Islet of Langerhans (tissue), 1 donor: Measurements from ENCODE around the gene NRXN3.

Experiments
- FAIRE-seq: peaks from one replicate; lab custom pipeline; 2011; peaks lifted over from hg19 to GRCh38; lab: Jason Lieb, UNC

Gene NRXN3

DNA sequence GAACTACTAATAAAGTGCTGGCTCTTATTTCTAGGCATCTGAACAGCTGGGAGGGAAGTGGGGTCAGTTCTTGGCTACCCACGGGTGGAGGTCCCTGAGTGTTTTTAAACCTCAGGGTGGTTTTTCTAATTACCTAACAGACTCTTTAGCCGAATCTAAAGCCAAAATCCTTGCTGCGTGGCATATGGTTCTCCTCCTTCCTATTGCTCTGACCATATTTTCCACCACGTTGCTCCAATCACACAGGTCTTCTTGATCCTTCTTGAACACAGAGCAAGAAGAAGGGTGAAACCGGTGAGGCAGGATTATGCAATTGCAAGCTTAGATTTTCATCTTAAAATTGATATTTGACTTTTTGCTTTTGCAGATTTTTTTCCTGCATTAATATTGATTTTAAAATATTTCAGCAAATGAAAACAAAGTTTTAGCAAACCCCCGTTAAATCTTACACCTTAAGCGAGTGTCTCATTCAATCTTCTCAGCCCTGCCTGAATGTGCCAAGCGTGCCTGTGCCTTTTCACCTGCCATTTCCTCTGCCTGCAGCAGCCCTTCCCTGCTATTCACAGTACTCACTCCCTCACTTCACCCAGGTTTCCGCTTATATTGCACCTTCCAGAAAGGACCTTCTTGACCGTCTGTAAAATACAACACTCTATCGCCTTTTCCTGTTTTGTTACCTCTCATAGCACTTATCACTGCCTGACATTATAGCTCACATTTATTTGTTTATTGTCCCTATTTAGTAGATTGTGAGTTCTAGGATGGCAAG lies 1535.1 kb downstream of the NRXN3 start:
- FAIRE-seq, result no peak

DNA sequence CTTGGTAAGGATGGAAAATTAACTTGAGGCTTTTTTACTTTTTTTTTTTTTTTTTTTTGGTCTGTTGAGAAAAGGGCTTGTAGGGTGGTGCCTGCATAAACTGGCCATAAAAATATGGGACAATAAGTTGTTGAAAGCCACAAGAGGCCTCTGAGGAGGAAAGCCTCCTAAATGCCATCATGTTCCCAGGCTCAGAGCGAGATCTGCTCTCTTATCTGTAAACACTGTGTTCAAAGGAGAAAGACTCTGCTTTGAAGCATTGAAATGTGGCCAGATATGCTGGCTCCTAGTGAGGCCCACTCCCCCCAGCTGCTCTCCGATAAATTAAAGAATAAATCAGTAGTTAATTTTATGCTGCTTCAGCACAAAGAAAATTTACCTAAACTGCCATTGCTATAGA lies 1536.2 kb downstream of the NRXN3 start:
- FAIRE-seq, result no peak

DNA sequence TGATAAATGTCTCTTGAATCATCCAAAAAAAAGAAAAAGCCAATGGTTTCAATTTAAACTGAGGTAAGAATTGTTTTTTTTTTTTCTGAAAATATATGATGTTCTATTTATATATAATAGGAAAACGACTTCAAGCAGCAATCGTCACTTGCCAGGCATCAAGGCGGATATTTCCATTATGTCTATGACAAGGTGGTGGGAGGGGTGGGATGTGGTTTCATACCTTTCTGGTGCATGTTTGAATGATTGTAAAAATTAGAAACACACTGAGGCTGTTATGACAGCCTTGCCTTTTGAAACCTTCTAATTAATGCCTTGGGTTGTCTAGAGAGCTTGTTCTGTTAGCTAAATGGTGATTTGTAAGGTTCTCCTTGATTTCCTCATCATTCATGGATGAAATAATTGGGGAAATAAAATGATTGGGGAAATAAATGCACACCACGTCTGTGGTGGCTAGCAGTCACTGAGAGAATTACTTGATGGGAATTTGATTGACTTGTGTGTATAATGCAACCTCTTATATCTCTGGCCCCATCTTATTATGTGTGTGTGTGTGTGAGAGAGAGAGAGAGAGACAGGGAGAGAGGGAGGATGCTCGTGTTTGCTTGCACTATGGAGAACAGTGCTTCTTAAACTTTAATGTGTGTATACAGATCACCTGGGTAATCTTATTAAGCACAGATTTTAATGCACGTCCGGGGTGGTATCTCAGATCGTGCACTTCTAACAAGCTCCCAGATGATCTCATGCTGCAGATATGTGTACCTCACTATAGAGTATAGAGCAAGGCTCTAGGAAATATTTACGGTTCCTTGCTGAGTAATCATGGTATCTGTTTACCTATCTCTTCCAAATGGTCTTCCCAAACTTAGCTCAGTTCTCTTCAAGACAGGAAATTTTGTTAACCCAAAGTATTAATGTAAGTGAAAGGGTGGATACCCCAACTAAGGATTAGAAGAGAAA lies 1538.5 kb downstream of the NRXN3 start:
- FAIRE-seq, result no peak

DNA sequence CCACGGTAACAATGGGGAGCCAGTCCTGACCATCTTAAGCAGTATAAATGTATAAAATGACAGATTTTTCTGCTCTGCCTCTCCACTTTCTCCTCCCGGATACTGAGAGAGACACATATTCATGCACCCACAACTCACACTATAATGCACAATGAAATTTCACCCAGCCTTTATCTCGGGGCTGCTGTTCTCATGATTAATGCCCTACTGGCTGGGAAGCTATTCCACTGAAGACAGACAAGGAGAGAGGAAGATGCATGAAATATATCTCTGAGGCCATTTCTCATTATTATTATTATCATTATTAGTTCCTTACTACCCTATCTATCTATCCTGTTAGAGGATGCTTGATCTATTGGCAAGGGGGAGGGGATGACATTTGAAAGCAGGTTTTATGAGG lies 1539.4 kb downstream of the NRXN3 start:
- no peak for FAIRE-seq

DNA sequence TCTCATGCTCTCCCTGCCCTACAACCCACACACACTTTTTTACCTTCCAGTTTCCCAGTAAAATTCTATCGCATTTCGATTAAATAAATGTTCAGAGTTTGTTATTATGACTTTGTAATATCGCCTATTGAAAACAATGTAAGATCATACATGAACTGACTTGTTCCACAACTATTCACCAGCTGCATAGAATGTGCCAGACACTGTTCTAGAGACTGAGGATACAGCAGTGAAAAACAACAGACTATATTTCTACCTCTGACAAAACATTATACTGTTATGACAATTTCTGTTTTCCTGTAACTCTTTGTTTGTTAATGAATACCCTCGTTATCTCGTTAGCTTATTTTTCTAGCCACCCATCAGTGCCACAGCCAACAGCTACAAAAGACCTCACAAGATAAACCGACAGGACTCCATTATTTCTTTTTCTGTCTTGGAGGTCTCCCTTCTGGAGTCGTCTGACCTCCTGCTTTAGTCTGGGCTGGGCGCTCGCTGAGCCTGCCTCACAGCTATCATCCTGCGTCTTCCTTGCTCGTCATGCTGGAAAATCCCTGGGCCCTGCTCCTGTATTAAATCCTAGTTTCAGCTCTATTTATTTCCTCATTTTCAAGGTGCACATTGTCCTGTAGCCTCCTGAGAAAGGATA lies 1542.3 kb downstream of the NRXN3 start:
- FAIRE-seq, result no peak

DNA sequence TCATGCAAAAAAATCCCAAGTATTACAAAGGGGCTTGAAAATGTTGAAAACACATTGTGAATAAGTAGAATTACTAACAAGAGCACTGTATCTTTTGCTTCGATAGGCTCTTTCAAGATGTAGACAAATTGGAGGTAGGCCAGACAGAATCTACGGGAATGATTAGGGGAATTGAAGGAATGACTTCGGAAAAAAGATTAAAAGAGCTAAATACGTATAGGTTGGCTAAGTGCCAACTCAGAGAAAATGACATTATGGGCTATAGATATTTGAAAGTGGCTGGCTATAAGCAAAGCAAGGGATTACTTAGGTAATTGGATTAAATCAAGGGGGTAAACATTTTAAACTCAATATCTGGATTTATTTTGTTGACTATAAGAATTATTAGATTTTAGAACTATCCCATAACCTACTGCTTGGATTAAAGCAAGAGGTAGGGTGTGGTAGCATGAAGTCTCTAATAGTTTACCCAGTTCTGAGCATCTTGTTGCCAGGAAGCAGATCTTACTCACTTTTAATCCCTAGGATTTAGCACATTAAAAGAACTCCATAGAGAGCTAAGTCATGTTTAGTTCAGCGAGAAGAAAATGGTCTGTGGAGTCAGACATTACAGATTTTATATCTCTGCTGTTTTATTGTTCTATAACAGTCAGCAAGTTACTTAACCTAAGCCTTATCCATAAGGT lies 1551.4 kb downstream of the NRXN3 start:
- no peak for FAIRE-seq

DNA sequence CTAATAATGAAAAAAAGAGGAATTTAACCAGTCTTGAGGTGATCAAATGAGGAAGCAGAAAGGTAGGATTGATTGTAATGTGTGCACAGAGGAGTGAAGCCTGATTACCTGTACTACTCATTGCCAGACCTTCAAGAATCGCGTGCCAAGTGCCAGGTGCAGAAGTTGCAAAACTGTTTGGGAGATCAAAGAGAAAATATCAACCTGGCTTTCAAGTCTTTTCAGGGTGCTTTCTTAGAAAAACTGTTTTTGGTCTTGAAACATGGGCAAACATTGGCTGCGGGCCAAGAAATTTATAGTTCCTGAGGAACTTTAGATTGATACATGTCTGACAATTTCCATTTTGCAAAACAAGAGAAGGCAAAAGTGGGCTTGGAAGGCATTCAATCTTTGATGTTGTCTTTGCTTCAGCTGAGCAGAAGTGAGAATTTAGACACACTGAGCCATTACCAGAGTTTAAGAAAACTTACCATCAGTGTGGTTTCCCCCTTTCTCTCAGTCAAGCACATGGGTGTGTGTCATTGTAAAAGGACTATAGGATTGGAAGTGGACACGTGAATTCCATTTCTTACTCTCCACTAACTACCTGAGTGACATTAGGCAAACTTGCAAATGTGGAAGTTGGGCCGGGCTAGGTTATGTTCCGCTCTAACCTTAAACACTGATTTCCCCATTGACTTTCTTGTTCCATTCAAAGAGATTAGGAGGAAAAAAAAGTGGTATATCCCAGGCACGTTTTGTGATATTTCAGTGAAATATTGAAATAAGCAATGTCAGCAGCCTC lies 1555.0 kb downstream of the NRXN3 start:
- no peak for FAIRE-seq

DNA sequence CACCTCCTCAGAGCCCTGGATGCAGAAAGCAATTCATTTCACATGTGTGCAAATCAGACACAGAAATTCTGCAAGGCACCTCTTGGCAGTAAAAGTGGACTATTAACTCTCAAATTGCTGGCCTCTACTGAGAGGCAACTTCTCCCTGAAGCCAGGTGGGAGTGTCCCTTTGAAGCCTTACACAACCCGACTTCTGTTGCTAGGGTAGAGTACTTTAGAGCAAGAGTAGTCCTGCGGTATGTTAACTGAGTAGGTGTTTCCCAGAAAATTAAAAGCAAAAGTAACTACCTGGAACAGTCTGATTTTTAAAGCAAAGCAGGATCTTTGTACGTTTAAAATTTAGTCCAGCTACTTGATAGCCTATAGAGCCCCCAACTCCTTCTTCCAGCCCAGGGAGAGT lies 1557.7 kb downstream of the NRXN3 start:
- no peak for FAIRE-seq

DNA sequence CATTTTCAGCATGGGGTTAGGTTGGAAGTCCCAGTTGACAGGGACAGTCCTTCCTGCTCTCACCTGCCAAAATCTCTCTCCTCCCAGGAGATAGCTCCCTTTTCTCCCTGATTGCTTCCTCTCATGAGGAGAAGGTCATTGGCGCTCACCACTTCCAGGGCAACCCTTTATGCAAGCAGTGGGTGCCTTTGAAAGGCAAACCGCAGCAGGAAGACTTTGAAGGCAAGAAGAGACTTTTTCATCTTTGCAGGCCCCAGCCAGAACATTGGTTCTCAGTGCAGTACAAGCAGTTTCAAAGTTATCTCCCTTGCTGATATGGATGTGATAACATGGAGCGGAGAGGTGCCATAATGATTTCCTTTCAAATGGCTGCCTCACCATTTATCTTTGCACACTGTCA lies 1558.2 kb downstream of the NRXN3 start:
- FAIRE-seq, result no peak

DNA sequence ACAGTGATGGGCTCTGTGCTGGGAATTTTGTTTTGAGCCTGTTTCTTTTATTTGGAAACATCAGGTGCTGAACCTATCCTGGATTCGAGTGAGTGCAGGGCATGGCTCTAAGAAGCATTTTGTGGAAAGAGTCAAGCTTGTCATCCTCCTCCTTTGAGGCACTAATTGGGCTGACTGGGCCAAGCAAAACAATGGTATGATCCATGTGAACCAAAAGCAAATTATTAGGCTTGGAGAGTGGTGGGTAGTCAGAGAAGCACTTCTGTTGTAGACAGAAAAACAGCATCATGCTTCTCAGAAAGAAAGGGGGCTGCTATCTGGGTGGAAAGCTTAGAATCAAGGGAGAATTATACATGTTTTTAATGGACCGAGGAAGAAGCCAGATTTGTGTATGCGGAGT lies 1559.6 kb downstream of the NRXN3 start:
- FAIRE-seq, result no peak

DNA sequence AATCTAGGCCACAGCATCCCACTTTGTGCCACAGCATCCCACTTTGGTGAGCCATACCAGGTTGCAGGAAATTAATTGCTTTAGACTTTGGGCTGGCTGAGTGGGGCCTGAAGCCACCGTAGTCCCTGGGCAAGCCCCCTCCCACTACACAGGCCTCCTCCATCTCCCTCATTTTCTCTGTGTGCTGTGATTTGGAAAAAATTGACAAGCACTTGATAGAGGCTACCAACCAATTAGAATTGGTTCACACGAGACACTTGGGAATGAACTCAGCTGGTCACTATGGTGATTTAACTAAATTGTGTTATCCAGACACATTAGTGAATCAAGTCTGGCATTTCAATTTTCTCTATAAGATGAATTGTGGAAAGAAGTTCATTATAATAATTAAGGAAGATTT lies 1560.0 kb downstream of the NRXN3 start:
- no peak for FAIRE-seq

DNA sequence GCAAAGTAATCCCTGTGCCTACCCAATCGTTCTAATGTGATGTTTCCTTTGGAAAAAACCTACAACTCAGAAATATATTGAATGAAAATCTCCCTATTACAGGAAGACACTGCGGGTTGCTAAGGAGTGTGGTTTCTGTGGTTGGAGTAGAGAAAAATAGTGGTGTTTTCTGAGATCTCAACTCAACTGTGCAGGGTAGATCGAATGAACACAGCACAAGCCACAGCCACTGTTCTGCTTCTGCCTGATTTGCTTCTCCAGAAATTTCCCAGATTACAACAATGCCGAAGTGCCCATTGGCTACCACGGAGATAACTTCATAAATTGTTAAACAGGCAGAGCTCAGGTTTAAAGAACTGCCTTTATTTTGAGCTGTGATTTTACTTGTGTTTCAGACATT lies 1560.8 kb downstream of the NRXN3 start:
- FAIRE-seq, result no peak

DNA sequence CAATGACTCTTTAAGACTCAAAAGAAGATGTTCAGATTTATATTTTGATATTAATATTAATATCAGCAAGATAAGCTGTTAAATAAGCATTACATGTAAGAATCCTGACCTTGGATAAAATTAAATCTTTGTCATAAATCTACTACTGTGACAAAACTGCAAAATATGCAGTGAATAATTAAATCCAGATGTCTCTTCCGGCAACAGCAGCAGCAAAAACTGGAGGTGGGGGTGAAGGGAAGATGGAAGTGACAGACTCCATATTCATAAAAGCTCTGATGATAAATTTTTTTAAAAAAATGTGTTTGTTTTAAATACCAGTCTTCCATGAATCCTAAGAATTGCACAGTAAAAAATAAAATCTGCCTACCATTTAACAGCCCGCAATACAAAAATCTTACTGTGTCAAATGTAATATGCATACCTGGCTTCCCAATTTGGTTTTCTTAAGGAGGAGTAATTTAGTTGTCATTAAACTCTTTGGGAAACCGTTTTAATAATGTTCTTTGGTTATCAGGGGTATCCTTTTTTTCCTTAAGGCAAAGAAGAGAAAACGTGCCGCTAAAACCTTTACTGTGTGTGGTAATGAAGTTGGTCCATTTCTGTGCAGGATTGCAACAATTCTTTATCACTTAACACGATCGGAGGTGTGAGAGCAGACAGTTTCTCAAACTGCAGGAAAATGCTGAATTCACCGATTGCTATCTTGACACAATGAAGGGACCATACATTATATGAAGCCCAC lies 1562.9 kb downstream of the NRXN3 start:
- no peak for FAIRE-seq

DNA sequence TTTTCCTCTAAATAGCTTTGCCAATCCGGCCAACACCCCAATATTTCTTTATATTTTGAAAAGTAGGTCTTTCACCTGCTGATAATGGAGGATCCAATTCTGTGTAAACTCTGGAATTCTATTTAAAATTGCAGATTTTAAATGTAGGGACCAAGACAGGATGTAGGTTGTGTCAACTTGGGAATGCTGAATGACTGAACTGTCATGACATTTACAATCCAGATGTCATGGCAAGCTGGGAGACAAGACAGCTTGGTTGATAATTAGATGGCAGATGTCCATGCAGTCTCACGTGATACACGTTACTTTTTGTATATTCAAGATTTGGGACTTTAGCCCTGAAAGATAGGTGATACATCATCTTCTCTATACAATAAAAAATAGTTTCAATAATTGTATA lies 1564.0 kb downstream of the NRXN3 start:
- no peak for FAIRE-seq

DNA sequence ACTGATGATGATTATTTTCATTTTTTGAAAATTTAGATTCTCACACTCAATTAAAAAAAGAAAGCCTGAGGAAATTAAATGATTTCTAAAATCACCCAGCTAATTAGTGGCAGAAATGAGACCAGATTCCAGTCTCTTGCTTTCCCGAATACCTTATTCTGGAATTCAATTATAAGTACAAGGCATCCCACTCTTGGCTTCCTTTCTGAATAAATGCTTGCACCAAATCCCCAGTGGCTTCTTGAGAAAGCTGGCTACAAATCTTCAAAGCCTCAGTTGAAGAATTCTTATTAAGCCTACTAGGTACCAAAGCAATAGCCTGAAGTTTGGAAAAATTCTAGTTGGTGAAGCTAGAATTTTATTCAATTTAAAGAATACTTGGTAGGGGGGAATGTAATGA lies 1564.5 kb downstream of the NRXN3 start:
- FAIRE-seq, result no peak

DNA sequence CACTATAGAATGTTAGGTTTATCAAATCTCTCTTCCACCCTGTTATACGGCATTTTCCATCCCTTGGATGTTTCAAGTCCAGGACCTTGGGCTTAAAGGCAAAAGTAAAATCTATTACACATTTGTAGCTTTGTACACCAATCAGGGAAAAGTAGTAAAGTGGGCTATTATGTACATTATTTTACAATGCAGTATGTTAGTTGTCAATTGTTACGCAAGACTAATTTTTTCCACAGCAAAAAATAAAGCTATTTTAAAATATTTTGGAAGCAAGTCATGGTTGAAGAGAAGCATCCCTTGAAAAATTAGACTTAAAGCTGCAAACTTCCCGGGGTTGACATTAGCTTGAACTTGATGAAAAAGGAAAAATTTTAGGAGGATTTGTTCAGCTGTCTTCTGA lies 1564.9 kb downstream of the NRXN3 start:
- FAIRE-seq, result no peak

DNA sequence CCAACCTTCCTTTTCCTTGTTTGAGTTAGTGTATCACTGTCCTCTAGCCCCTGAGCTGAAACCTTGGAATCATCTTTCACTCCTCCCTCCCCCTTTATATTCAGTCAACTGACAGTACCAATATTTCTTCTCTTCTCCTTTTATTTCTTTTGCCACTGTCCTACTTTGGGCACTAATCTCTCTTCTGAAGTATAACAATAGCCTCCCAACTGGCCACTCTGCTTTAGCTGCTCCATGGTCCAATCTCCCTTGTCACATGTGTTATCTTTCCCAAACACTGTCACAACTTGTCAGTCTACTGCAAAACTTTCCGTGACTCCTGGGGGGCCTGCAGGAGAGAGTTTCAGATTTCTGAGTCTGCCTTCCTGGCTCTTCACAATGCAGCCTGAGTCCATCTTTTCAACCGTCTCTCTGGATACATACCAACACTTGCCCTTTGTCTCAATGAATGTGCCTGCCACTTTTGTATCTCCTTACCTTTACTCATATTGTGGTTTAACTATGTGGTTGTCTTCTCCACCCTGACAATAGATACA lies 1570.0 kb downstream of the NRXN3 start:
- no peak for FAIRE-seq

DNA sequence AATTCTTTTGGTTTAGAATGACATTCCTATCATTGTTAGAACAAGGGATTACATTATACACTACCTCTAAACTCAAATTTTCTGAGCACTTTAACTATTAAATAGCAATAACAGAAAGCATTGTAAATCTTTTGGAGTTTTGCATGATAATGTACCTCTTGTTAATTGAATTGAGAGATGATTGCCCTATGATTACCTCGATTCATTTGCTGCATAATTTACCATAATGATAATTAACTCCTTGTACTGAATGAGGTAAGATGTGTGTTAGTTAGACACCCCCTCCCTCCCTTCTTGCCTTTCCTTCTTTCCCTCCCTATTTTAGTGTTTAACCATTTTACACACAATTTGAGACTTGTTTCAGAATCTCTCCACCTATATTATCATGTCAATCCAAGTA lies 1572.0 kb downstream of the NRXN3 start:
- FAIRE-seq, result no peak

DNA sequence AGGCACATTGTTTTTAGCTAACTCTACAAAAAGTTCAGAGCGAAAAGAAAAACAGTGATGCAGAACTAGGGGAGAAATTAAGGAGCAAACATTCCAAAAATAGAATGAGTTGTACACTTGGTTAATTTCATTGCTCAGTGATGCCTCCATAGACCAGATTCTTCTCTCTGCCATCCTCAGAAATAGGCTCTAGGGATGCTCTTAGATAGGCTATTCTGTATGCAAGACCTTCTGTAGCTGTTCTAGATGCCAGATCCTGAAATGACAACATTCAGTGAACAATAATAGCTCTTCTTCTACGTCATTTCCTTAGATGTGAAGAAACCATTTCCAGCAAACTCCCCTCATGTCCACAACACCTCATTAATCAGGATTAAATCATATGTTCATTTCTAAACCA lies 1574.9 kb downstream of the NRXN3 start:
- FAIRE-seq, result no peak

DNA sequence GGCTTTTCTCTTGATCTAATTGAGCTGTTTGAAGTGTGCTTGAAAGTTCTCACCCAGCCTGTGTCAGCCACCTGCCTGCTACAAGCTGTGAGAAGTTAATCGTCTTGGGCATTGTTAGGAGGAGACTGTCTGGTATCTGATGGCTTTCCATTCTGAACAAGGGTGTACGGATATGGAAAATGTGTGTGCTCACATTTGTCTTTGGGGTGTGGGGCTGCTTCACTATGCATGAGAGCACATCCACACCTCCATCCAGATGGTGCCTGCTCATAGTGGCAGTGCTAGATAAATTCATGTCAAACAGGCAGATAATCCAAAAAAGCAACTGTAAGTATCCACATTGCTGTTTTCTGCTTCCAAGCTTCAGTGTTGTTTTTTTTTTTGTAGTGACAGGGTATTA lies 1578.9 kb downstream of the NRXN3 start:
- FAIRE-seq, result no peak

DNA sequence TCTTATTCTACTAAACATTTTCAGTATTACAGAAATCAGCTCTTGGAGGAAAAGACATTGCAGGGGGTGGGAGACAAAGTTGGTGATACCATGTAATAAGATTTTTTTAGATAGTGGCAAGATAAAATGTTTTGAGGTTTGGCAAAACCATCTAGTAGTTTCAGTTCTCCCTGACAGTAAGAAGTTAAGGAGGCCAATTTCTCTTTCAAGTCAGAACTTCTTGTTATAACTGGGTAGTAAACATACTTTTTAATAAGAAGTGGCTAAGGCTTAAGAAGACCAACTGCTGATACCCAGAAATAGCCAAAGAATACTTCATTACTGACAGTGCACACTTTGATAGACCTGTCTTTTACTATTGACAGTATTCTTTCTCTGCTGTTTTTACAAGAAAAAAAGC lies 1588.8 kb downstream of the NRXN3 start:
- no peak for FAIRE-seq
